Femur (tissue), 1 donor: Measurements from ENCODE around the gene PNCK.

Experiments
- DNase-seq: peaks from one replicate; pipeline ENCODE4 v3.0.0-alpha.2; 2017

The PNCK gene

GRCh38 chrX:153640736-153641575, 32.7 kb downstream of the PNCK start:
- no peak for DNase-seq

- no peak for DNase-seq
These were observed 33.4 kb downstream of the PNCK start for GRCh38 chrX:153640045-153640686.

GRCh38 chrX:153639177-153640044, 34.2 kb downstream of the PNCK start:
- no peak for DNase-seq

GRCh38 chrX:153638436-153639176, 35.0 kb downstream of the PNCK start:
- DNase-seq: no peak

GRCh38 chrX:153638041-153638371, 35.6 kb downstream of the PNCK start:
- no peak for DNase-seq

- no peak for DNase-seq
These were observed 36.2 kb downstream of the PNCK start for GRCh38 chrX:153637121-153638040.

GRCh38 chrX:153636716-153637115, 36.9 kb downstream of the PNCK start:
- DNase-seq: no peak

GRCh38 chrX:153635788-153636668, 37.6 kb downstream of the PNCK start:
- no peak for DNase-seq

- no peak for DNase-seq
These were observed 38.2 kb downstream of the PNCK start for GRCh38 chrX:153635388-153635787.

- peak; percentile 48 for DNase-seq
These were observed 38.8 kb downstream of the PNCK start for GRCh38 chrX:153634832-153635231.

GRCh38 chrX:153634236-153634635, 39.4 kb downstream of the PNCK start:
- DNase-seq: no peak

GRCh38 chrX:153633607-153634180, 39.9 kb downstream of the PNCK start:
- DNase-seq: no peak

GRCh38 chrX:153633048-153633447, 40.6 kb downstream of the PNCK start:
- no peak for DNase-seq

- no peak for DNase-seq
These were observed 41.0 kb downstream of the PNCK start for GRCh38 chrX:153632595-153632946.

GRCh38 chrX:153631907-153632594, 41.6 kb downstream of the PNCK start:
- no peak for DNase-seq

GRCh38 chrX:153631346-153631745, 42.3 kb downstream of the PNCK start:
- no peak for DNase-seq

GRCh38 chrX:153628665-153629064, 44.9 kb downstream of the PNCK start:
- DNase-seq: no peak

- no peak for DNase-seq
These were observed 45.5 kb downstream of the PNCK start for GRCh38 chrX:153628129-153628528.

- no peak for DNase-seq
These were observed 45.9 kb downstream of the PNCK start for GRCh38 chrX:153627675-153628111.
